Transverse colon (tissue), 4 donors: ENCODE measurements around the gene EEPD1.

Experiments used
- CTCF ChIP-seq, 5 experiments: fragments of 200-600 bp in 3 of 5; fragments of 450-650 bp in 2 of 5; sonication (generic) in 3 of 5; IDR thresholded peaks; 1 replicate in 2 of 5; 2 replicates in 3 of 5; pipeline ENCODE4 v1.5.1; 2016 to 2017; ENCODE audit warnings: antibody characterized with exemption in 5 of 5, inconsistent platforms in 3 of 5, mild to moderate bottlenecking in 2 of 5, moderate library complexity in 1 of 5
- EP300 ChIP-seq: sonication (generic); formaldehyde crosslinking; IDR thresholded peaks from one replicate; pipeline ENCODE4 v1.6.1; 2017; ENCODE audit warnings: antibody characterized with exemption, low read depth
- POLR2A ChIP-seq: fragments of 450-650 bp; IDR thresholded peaks from one replicate; pipeline ENCODE4 v1.6.1; 2016; ENCODE audit warnings: antibody characterized with exemption, mild to moderate bottlenecking, moderate library complexity
- POLR2AphosphoS5 ChIP-seq, 3 donors: sonication (generic); formaldehyde crosslinking; IDR thresholded peaks; one replicate each; pipeline ENCODE4 v1.6.1; 2016; ENCODE audit warnings: antibody characterized with exemption in 3 of 3

GRCh38 chr7:36147361-36147760, 5.7 kb upstream of the EEPD1 start:
- TF ChIP-seq CTCF (IDR thresholded peaks at IDR 0.05) (no peak), POLR2AphosphoS5 (IDR thresholded peaks at IDR 0.05) (no peak), EP300 (no peak), POLR2A (no peak)
